ENCODE measurements around the gene RGL1.

The RGL1 gene

DNA sequence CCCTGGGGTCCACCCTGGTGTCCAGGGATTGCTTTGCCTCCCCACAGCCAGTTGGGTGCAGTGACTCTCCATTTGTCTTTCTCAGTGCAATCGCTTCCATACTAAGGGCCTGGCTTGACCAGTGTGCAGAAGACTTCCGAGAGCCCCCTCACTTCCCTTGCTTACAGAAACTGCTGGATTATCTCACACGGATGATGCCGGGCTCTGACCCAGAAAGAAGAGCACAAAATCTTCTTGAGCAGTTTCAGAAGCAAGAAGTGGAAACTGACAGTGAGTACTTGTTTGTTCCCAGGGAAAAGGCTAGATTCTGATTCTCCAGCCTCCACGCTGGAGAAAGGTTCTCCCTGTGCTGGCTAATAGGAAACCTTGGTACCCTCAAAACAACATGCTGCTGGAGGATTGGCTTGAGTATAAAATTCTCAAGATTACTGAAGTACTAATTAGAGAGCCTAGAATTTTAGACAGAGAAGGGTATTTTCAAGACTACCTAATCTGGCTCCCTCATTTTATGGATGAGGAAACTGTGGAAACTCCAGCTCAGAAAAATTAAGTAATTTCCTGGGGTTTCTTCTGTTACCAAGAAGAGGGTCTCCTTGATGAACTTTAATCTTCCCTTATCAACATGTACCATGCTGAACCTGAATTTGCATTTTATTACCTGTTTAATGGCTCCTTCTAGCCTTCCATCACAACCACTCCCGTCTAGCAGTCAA, 75.8 kb downstream of the RGL1 start:
- Histone ChIP-seq H4K20me1 (ENCODE audit: control insufficient read depth, insufficient read depth, low read depth, low read length) (no peaks in the 10 kb centered on the region), H3K9me3 (ENCODE audit: control insufficient read depth, insufficient read depth, low read length) (no peaks in the 10 kb centered on the region), H3K27ac (ENCODE audit: low read depth, low read length) (no peak overlapping the region), H3K4me3 (ENCODE audit: low read length) (no peak overlapping the region), H3K4me2 (ENCODE audit: low read length) (no peak overlapping the region), H3K9me2 (replicated peaks; ENCODE audit: control insufficient read depth, low read length) (no peaks in the 10 kb centered on the region), H3F3A (ENCODE audit: control insufficient read depth, insufficient read depth) (no peaks in the 10 kb centered on the region), H3K79me2 (ENCODE audit: control insufficient read depth, low read length) (no peaks in the 10 kb centered on the region), H3K4me1 (ENCODE audit: control insufficient read depth, low read length) (no peaks in the 10 kb centered on the region), H3K27me3 (ENCODE audit: control insufficient read depth, low read length) (no peaks in the 10 kb centered on the region), H3K36me3 (ENCODE audit: control insufficient read depth, low read length) (no peaks in the 10 kb centered on the region)
- TF ChIP-seq EZH2phosphoT487 (IDR thresholded peaks at IDR 0.05; ENCODE audit: borderline replicate concordance, low read length) = no peak
- TF ChIP-seq, protein P1, sequence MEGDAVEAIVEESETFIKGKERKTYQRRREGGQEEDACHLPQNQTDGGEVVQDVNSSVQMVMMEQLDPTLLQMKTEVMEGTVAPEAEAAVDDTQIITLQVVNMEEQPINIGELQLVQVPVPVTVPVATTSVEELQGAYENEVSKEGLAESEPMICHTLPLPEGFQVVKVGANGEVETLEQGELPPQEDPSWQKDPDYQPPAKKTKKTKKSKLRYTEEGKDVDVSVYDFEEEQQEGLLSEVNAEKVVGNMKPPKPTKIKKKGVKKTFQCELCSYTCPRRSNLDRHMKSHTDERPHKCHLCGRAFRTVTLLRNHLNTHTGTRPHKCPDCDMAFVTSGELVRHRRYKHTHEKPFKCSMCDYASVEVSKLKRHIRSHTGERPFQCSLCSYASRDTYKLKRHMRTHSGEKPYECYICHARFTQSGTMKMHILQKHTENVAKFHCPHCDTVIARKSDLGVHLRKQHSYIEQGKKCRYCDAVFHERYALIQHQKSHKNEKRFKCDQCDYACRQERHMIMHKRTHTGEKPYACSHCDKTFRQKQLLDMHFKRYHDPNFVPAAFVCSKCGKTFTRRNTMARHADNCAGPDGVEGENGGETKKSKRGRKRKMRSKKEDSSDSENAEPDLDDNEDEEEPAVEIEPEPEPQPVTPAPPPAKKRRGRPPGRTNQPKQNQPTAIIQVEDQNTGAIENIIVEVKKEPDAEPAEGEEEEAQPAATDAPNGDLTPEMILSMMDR (IDR thresholded peaks at IDR 0.05; ENCODE audit: low read depth, low read length, poor library complexity, severe bottlenecking) = no peak

DNA sequence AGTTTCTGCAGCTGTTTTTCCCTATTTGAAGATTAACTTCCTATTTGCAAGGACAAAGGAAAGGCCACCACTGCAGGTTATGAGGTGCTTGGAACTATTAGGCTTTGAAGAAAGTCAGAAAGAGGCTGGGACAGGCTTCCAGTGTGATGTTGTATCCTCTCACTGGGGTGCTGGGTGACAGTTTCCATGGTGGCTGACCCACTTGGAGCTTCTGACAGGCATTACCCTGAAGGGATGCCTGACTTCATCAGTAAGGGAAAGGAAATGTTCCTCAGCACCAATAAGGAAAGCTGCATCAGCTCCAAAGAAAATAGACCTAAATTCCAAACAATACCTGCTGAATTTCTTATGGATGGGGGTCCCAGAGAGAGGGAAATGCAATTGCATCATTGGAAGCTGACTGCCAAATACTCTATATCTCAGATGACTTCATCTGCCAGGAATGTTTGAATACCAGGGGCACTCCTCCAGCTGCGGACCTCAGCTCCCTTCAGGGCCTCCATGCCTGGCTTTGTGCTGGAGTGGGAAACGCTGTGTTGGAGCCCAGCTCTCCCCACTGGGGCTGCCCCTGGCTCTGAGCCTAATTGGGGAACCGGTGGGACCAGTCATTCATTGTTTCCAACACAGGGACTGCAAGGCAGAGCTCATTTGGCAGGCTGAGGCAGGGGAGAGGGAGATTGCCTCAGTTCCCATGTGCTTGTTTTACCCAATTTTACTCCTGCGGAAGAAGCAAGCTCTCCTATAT, 76.6 kb downstream of the RGL1 start:
- Histone ChIP-seq H3F3A (ENCODE audit: control insufficient read depth, insufficient read depth) (no peaks in the 10 kb centered on the region), H3K4me3 (ENCODE audit: low read length) (no peak overlapping the region), H3K4me2 (ENCODE audit: low read length) (no peak overlapping the region), H3K9me3 (ENCODE audit: control insufficient read depth, insufficient read depth, low read length) (no peaks in the 10 kb centered on the region), H3K27me3 (ENCODE audit: control insufficient read depth, low read length) (no peaks in the 10 kb centered on the region), H3K36me3 (ENCODE audit: control insufficient read depth, low read length) (no peaks in the 10 kb centered on the region), H3K4me1 (ENCODE audit: control insufficient read depth, low read length) (no peaks in the 10 kb centered on the region), H3K9me2 (replicated peaks; ENCODE audit: control insufficient read depth, low read length) (no peaks in the 10 kb centered on the region), H3K27ac (ENCODE audit: low read depth, low read length) (no peak overlapping the region), H4K20me1 (ENCODE audit: control insufficient read depth, insufficient read depth, low read depth, low read length) (no peaks in the 10 kb centered on the region), H3K79me2 (ENCODE audit: control insufficient read depth, low read length) (no peaks in the 10 kb centered on the region)
- TF ChIP-seq, protein P1 (IDR thresholded peaks at IDR 0.05; ENCODE audit: low read depth, low read length, poor library complexity, severe bottlenecking) = no peak
- TF ChIP-seq EZH2phosphoT487 (IDR thresholded peaks at IDR 0.05; ENCODE audit: borderline replicate concordance, low read length) = no peak

DNA sequence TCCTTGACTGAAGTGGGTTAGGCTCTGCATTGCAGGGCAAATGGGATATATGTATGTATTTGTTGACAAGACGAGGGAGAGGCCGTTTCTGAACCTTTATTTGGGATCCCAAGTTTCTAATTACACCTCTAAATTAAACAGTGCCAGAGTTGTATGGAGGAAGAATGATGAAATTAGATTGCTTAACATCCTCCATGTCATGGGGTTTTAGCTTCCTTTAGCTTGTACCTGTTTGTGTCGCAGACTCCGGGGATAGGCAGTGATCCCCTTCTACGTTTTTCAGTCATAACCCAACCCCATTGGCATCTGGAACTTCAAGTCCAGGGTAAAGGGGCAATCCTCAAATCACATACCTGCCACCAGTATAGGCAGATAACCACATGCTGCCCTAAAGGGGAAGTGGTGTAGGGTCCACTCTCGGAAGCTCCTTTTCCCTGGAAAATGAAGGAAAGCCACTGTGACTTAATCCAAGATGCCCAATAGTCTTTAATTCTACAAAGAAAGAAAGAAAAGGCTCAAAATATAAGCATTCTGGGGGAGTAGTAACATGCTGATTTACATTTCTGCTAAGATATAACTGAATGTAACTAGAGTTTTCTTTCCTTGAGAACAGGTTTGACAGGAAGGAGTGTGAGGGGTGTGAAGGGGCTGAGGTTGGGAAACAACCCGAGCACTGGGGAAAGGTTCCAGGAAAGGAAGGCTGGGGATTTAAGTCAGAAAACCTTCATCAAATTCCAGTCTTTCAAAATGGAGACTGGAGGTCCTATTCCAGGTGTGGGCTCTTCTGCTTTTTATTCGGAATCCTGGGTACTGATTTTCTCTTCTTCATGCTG, 77.6 kb downstream of the RGL1 start:
- no peaks in the 10 kb centered on the region for H3K27me3 ChIP-seq (ENCODE audit: control insufficient read depth, low read length)
- H3K27ac ChIP-seq (ENCODE audit: low read depth, low read length) = no peak overlapping the region
- no peaks in the 10 kb centered on the region for H3K9me2 ChIP-seq (replicated peaks; ENCODE audit: control insufficient read depth, low read length)
- no peaks in the 10 kb centered on the region for H3K9me3 ChIP-seq (ENCODE audit: control insufficient read depth, insufficient read depth, low read length)
- H3F3A ChIP-seq (ENCODE audit: control insufficient read depth, insufficient read depth) = no peaks in the 10 kb centered on the region
- H4K20me1 ChIP-seq (ENCODE audit: control insufficient read depth, insufficient read depth, low read depth, low read length) = no peaks in the 10 kb centered on the region
- no peak overlapping the region for H3K4me2 ChIP-seq (ENCODE audit: low read length)
- H3K4me3 ChIP-seq (ENCODE audit: low read length) = no peak overlapping the region
- no peaks in the 10 kb centered on the region for H3K79me2 ChIP-seq (ENCODE audit: control insufficient read depth, low read length)
- no peaks in the 10 kb centered on the region for H3K4me1 ChIP-seq (ENCODE audit: control insufficient read depth, low read length)
- no peaks in the 10 kb centered on the region for H3K36me3 ChIP-seq (ENCODE audit: control insufficient read depth, low read length)
- no peak for TF ChIP-seq EZH2phosphoT487 (IDR thresholded peaks at IDR 0.05; ENCODE audit: borderline replicate concordance, low read length)
- TF ChIP-seq, protein P1 (IDR thresholded peaks at IDR 0.05; ENCODE audit: low read depth, low read length, poor library complexity, severe bottlenecking) = no peak

Data from DOHH2 (cell line).